Cardiac muscle cell (in vitro differentiated cells and primary cell): Measurements from ENCODE around the gene MGLL. TPM values are rescaled to one million over a fixed set of nuclear protein-coding genes. Genes with fewer than 3 reads are reported as not detected.

Source experiments
- DNase-seq, 2 donors: peaks; one replicate each; pipeline versions ENCODE4 v3.0.0 to v3.0.0-alpha.2; 2010 to 2017; ENCODE audit warnings: low read depth in 1 of 2, low spot score in 1 of 2
- H3K27ac ChIP-seq: fragments of 200-600 bp; sonication (generic); 2 replicates; pipeline ENCODE4 v1.5.1; 2016
- H3K27me3 ChIP-seq: fragments of 200-600 bp; sonication (generic); 2 replicates; pipeline ENCODE4 v1.6.0; 2016; ENCODE audit warnings: control low read depth
- H3K36me3 ChIP-seq: fragments of 200-600 bp; sonication (generic); 2 replicates; pipeline ENCODE4 v1.5.1; 2016; ENCODE audit warnings: control low read depth
- H3K4me1 ChIP-seq: fragments of 200-600 bp; sonication (generic); 2 replicates; pipeline ENCODE4 v1.8.1; 2017; ENCODE audit warnings: low read depth, mild to moderate bottlenecking, mixed run types
- H3K4me3 ChIP-seq: fragments of 200-600 bp; sonication (generic); 2 replicates; pipeline ENCODE4 v1.5.1; 2016; ENCODE audit warnings: mild to moderate bottlenecking
- H3K9me3 ChIP-seq: fragments of 200-600 bp; sonication (generic); 2 replicates; pipeline ENCODE4 v1.5.1; 2017; ENCODE audit warnings: low read depth, mild to moderate bottlenecking, control low read depth
- CTCF ChIP-seq: IDR thresholded peaks from 2 replicates; pipeline ENCODE4 v1.5.1; 2012; ENCODE audit warnings: low read depth, mild to moderate bottlenecking, low read length
- polyA plus RNA-seq: library from polyadenylated mRNA; unstranded; fragments of >200 nt; fragmentation: Nextera tagmentation; extraction: Ambion mirVana; gene quantifications from 2 replicates; pipeline ENCODE4 v1.2.1, GENCODE V29; 2016
- total RNA-seq: library from RNA; depleted of rRNA; stranded (reverse); fragments of >200 nt; gene quantifications from 2 replicates; pipeline ENCODE4 v1.2.3, GENCODE V29; 2016

MGLL gene
- total and polyA plus RNA-seq, 2 experiments from 2014 or later, result 1.0 TPM

- H3K36me3 ChIP-seq, result no peaks in the 10 kb centered on the region
- TF ChIP-seq CTCF, result no peak
- DNase-seq, result peak in 1 of 2 donors; percentile 37
- H3K4me1 ChIP-seq, result no peaks in the 10 kb centered on the region
- H3K27ac ChIP-seq, result no peak overlapping the region
- H3K27me3 ChIP-seq, result no peaks in the 10 kb centered on the region
- no peaks in the 10 kb centered on the region for H3K9me3 ChIP-seq
- H3K4me3 ChIP-seq, result no peak overlapping the region
These were observed 21.8 kb downstream of the MGLL start for GRCh38 chr3:127800508-127800907.

GRCh38 chr3:127799476-127800222 is 22.7 kb downstream of the MGLL start:
- no peaks in the 10 kb centered on the region for H3K4me1 ChIP-seq
- H3K27me3 ChIP-seq, result no peaks in the 10 kb centered on the region
- no peaks in the 10 kb centered on the region for H3K9me3 ChIP-seq
- H3K36me3 ChIP-seq, result no peaks in the 10 kb centered on the region
- no peak overlapping the region for H3K27ac ChIP-seq
- TF ChIP-seq CTCF, result no peak
- H3K4me3 ChIP-seq, result no peak overlapping the region
- peak in 1 of 2 donors; percentile 72 for DNase-seq

GRCh38 chr3:127798716-127799115 is 23.6 kb downstream of the MGLL start:
- TF ChIP-seq CTCF, result no peak
- DNase-seq, result no peak
- no peaks in the 10 kb centered on the region for H3K4me1 ChIP-seq
- H3K9me3 ChIP-seq, result no peaks in the 10 kb centered on the region
- H3K27me3 ChIP-seq, result no peaks in the 10 kb centered on the region
- H3K36me3 ChIP-seq, result no peaks in the 10 kb centered on the region
- no peak overlapping the region for H3K27ac ChIP-seq
- H3K4me3 ChIP-seq, result no peak overlapping the region

GRCh38 chr3:127796831-127797150 is 25.5 kb downstream of the MGLL start:
- no peak for TF ChIP-seq CTCF
- no peak overlapping the region for H3K27ac ChIP-seq
- no peak overlapping the region for H3K4me3 ChIP-seq
- no peaks in the 10 kb centered on the region for H3K27me3 ChIP-seq
- no peaks in the 10 kb centered on the region for H3K9me3 ChIP-seq
- H3K4me1 ChIP-seq, result no peaks in the 10 kb centered on the region
- DNase-seq, result no peak
- no peaks in the 10 kb centered on the region for H3K36me3 ChIP-seq

- Histone ChIP-seq H3K9me3 (no peaks in the 10 kb centered on the region), H3K4me1 (peaks cover 4% of the 10 kb centered on the region), H3K4me3 (no peak overlapping the region), H3K36me3 (no peaks in the 10 kb centered on the region), H3K27ac (no peak overlapping the region), H3K27me3 (no peaks in the 10 kb centered on the region)
- no peak for DNase-seq
- TF ChIP-seq CTCF, result no peak
These were observed 26.1 kb downstream of the MGLL start for GRCh38 chr3:127796045-127796830.
